Osteoblast (primary cell): ENCODE results near the gene MPPED1. TPM values are rescaled to one million over a fixed set of nuclear protein-coding genes. Genes with fewer than 3 reads are reported as not detected.

Experiments
- DNase-seq: peaks from one replicate; pipeline ENCODE4 v3.0.0; 2011; ENCODE audit warnings: low spot score, mixed read lengths; ENCODE audit not compliant: insufficient read length; ENCODE audit errors: missing footprints
- H2AFZ ChIP-seq: 2 replicates; pipeline ENCODE4 v1.6.0; 2011; ENCODE audit warnings: mild to moderate bottlenecking, low read length
- H3K27ac ChIP-seq: 2 replicates; pipeline ENCODE4 v1.5.1; 2011; ENCODE audit warnings: mild to moderate bottlenecking, low read depth, low read length, moderate library complexity
- H3K27me3 ChIP-seq: 2 replicates; pipeline ENCODE4 v1.6.0; 2012; ENCODE audit warnings: mild to moderate bottlenecking, control low read depth, inconsistent platforms, low read length, moderate library complexity; ENCODE audit not compliant: insufficient read depth
- H3K36me3 ChIP-seq: 2 replicates; pipeline ENCODE4 v1.5.1; 2011; ENCODE audit warnings: mild to moderate bottlenecking, low read length, control low read depth, moderate library complexity; ENCODE audit not compliant: insufficient read depth
- H3K4me1 ChIP-seq: 2 replicates; pipeline ENCODE4 v1.5.1; 2011; ENCODE audit warnings: mild to moderate bottlenecking, low read length, control low read depth, moderate library complexity; ENCODE audit not compliant: insufficient read depth
- H3K4me2 ChIP-seq: 2 replicates; pipeline ENCODE4 v1.6.0; 2011; ENCODE audit warnings: mild to moderate bottlenecking, low read length; ENCODE audit not compliant: insufficient read depth
- H3K4me3 ChIP-seq: fragments of 200-600 bp; sonication (generic); 3 replicates; pipeline ENCODE4 v1.5.1; 2012; ENCODE audit warnings: mild to moderate bottlenecking, low read length, inconsistent platforms; ENCODE audit not compliant: insufficient read depth
- H3K79me2 ChIP-seq: 2 replicates; pipeline ENCODE4 v1.6.0; 2012; ENCODE audit warnings: mild to moderate bottlenecking, low read length, control low read depth, inconsistent platforms; ENCODE audit not compliant: insufficient read depth
- H3K9me3 ChIP-seq: 2 replicates; pipeline ENCODE4 v1.5.1; 2011; ENCODE audit warnings: low read depth, low read length, control low read depth
- H4K20me1 ChIP-seq: 2 replicates; pipeline ENCODE4 v1.6.0; 2012; ENCODE audit warnings: mild to moderate bottlenecking, low read length, control low read depth; ENCODE audit not compliant: insufficient read depth
- CTCF ChIP-seq: IDR thresholded peaks from 2 replicates; pipeline ENCODE4 v1.5.1; 2011; ENCODE audit warnings: mild to moderate bottlenecking, low read depth, low read length, moderate library complexity; ENCODE audit errors: extremely low read depth
- total RNA-seq: library from RNA; depleted of rRNA; stranded (reverse); fragments of >200 nt; gene quantifications from 2 replicates; pipeline ENCODE4 v1.2.3, GENCODE V29; 2012

Gene MPPED1
- total RNA-seq, 1 donor, result not detected

DNA sequence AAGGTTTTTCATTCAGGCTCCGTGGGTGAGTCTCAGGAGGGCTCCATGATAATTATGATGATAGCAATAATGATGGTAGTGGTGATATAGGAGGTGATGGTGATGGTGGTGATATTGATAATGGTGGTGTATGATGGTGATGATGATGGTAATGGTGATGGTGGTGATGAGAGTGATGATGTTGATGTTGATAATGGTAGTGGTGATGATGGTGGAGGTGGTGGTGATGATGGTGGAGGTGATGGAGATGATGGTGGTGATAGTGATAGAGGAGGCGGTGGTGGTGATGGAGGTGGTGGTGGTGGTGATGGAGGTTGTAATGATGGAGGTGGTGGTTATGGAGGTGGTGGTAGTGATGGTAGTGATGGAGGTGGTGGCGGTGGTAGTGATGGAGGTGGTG is 79.4 kb downstream of the MPPED1 start:
- TF ChIP-seq CTCF, result no peak
- H3K4me1 ChIP-seq, result no peaks in the 10 kb centered on the region
- H3K36me3 ChIP-seq, result no peaks in the 10 kb centered on the region
- no peak overlapping the region for H3K4me2 ChIP-seq
- H2AFZ ChIP-seq, result no peak overlapping the region
- H3K4me3 ChIP-seq, result no peak overlapping the region
- H3K9me3 ChIP-seq, result no peaks in the 10 kb centered on the region
- H3K27ac ChIP-seq, result no peak overlapping the region
- no peaks in the 10 kb centered on the region for H4K20me1 ChIP-seq
- DNase-seq, result no peak
- H3K79me2 ChIP-seq, result no peaks in the 10 kb centered on the region
- H3K27me3 ChIP-seq, result no peaks in the 10 kb centered on the region

DNA sequence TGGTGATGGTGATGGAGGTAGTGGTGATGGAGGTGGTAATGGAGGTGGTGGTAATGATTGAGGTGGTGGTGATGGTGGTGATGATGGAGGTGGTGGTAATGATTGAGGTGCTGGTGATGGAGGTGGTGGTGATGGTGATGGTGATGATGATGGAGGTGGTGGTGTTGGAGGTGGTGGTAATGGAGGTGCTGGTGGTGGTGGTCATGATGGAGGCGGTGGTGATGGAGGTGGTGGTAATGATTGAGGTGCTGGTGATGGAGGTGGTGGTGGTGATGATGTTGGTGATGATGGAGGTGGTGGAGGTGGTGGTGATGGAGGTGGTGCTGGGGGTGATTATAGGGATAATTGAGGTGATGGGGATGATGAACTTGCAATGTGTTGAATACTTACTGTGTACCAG is 79.9 kb downstream of the MPPED1 start:
- Histone ChIP-seq H3K4me1 (no peaks in the 10 kb centered on the region), H3K4me3 (no peak overlapping the region), H2AFZ (no peak overlapping the region), H3K4me2 (no peak overlapping the region), H4K20me1 (no peaks in the 10 kb centered on the region), H3K27ac (no peak overlapping the region), H3K27me3 (no peaks in the 10 kb centered on the region), H3K9me3 (no peaks in the 10 kb centered on the region), H3K79me2 (no peaks in the 10 kb centered on the region), H3K36me3 (no peaks in the 10 kb centered on the region)
- no peak for DNase-seq
- no peak for TF ChIP-seq CTCF

DNA sequence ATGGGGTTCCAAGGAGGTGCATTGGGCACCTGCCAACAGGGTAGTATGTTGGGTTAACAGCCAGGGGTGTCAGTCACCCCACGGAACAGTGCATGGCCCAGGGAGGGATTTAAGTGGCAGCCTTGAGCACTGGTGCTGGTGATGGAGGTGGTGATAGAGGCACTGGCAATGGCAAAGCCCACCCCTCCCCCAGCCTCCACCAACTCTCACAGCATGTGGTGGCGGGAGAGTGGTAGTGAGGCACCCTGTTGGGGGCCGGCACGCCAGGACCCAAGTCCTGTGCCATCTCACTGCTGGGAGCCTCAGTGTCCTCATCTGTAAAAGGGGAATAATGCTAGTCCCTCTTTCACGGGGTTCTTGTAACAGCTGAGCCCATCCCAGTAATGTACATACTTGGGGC is 81.5 kb downstream of the MPPED1 start:
- H4K20me1 ChIP-seq, result no peaks in the 10 kb centered on the region
- no peaks in the 10 kb centered on the region for H3K79me2 ChIP-seq
- peak; percentile 31 for DNase-seq
- no peaks in the 10 kb centered on the region for H3K27me3 ChIP-seq
- no peaks in the 10 kb centered on the region for H3K36me3 ChIP-seq
- H3K27ac ChIP-seq, result no peak overlapping the region
- no peaks in the 10 kb centered on the region for H3K4me1 ChIP-seq
- no peak overlapping the region for H3K4me2 ChIP-seq
- no peak overlapping the region for H3K4me3 ChIP-seq
- H3K9me3 ChIP-seq, result no peaks in the 10 kb centered on the region
- H2AFZ ChIP-seq, result no peak overlapping the region
- no peak for TF ChIP-seq CTCF

- no peak for TF ChIP-seq CTCF
- H3K4me1 ChIP-seq, result no peaks in the 10 kb centered on the region
- H3K36me3 ChIP-seq, result no peaks in the 10 kb centered on the region
- no peaks in the 10 kb centered on the region for H3K9me3 ChIP-seq
- H3K27me3 ChIP-seq, result no peaks in the 10 kb centered on the region
- no peaks in the 10 kb centered on the region for H3K79me2 ChIP-seq
- H3K27ac ChIP-seq, result no peak overlapping the region
- H4K20me1 ChIP-seq, result no peaks in the 10 kb centered on the region
- DNase-seq, result peak; percentile 73
- no peak overlapping the region for H3K4me3 ChIP-seq
- no peak overlapping the region for H3K4me2 ChIP-seq
- no peak overlapping the region for H2AFZ ChIP-seq
Measured at GRCh38 chr22:43497956-43498855, 86.4 kb downstream of the MPPED1 start.
